Fibroblast of gingiva (primary cell): Measurements from ENCODE around the gene DNPH1.

Experiments
- DNase-seq: peaks from one replicate; pipeline ENCODE4 v3.0.0-alpha.2; 2011; ENCODE audit warnings: low read depth

Gene DNPH1

DNA sequence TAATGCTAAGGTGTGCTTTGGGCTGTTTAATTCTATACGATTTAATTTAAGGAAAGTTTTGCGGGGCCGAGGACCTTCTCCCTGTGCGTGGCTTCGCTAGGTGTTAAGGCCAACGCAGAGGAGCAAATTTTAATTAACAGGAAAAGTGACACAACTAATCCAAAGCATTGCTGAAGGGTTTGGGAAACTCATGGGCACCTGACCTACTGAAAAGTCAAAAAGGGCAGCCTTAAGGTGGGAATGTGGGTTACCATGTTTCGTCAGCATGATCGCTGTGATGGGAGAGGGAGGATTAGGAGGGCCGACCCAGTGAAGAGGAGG, 47.7 kb downstream of the DNPH1 start:
- DNase-seq, result no peak

GRCh38 chr6:43180985-43181384, 48.3 kb downstream of the DNPH1 start:
- no peak for DNase-seq

- no peak for DNase-seq
Observed at GRCh38 chr6:43180058-43180457, 49.2 kb downstream of the DNPH1 start.

DNA sequence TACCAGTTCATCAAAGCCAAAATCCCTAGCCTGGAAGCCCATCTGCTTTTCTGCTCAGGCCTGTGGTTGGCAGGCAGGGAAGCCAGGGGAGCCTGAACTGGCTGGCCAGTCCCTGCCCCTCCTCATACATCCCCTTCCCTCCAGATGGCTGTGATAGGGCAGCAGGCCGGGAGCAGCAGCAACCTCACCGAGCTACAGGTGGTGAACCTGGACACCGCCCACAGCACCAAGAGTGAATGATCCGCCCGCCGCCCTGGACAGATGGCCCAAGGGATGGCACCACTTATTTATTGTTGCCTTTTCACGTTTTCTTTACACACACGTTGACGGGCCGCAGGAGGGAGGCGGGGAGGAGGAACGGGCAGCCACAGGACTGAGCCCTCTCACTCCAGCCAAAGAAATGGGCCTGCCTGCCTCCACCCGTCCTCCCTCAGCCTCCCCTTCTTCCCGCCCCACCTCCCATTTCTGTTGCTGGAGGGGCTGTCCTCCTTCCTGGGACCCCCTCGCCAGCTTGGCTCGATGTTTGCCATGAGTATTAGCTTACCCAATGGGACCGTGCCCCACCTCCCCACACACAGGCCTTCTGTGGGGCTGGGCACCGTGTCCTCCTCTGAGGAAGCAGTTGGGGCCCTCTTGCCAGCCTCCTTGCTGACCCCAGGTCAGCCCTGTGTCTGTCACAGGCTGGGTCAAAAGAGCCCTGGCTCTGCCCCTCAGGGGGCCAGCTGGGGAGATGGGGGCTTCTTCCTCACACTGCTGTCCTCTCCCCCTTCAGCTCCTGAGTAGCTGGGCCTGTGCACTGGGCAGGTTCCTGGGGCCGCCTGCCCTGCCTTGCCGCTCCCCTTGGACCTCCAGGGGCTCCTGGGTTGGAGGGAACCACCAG, 50.1 kb downstream of the DNPH1 start:
- DNase-seq, result no peak

DNA sequence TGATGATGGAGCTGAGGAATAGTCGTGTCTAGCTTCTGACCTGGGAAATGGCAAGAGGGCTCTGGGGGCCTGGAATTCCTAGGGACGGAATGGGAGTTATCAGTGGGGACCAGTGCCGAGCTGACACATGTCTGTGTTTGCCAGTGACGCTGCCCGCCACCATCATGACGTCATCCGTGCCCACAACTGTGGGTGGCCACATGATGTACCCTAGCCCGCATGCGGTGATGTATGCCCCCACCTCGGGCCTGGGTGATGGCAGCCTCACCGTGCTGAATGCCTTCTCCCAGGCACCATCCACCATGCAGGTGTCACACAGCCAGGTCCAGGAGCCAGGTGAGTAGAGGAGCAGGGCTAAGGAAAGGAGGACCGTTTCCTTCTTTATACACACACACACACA, 51.1 kb downstream of the DNPH1 start:
- no peak for DNase-seq

DNA sequence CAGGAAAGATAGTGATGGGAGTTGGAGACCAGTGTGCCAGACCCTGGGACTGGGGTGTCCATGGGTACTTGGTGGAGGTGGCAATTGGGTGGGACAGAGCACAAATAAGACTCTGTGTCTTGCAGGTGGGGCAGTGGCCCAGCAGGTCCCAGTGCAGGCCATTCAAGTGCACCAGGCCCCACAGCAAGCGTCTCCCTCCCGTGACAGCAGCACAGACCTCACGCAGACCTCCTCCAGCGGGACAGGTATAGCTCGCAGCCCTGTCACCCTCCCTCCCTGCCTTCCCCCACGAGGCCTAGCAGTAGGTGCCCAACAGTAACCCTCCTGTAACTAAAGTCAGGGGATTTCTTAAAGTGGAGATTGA, 52.9 kb downstream of the DNPH1 start:
- no peak for DNase-seq

- no peak for DNase-seq
Observed at GRCh38 chr6:43175676-43176422, 53.4 kb downstream of the DNPH1 start.
